ENCODE measurements around the gene PBX2. TPM values are rescaled to one million over a fixed set of nuclear protein-coding genes. Genes with fewer than 3 reads are reported as not detected.

The PBX2 gene
- total RNA-seq, 4 donors from 2014 or later, result 55.0 to 75.0 (median 61.9) TPM

- H3K27ac ChIP-seq, result peak overlapping the region; percentile 91 to 100 (median 95)
- H3K4me3 ChIP-seq, result peak overlapping the region; percentile 67 to 88 (median 73)
- TF ChIP-seq POLR2A (IDR thresholded peaks at IDR 0.05) (no peak), CTCF (IDR thresholded peaks at IDR 0.05) (no peak), EP300 (IDR thresholded peaks at IDR 0.05) (no peak)
- DNase-seq (ENCODE audit: low spot score in 2 of 2), result no peak
- H3K27me3 ChIP-seq, result no peaks in the 10 kb centered on the region
- H3K4me1 ChIP-seq, result peaks cover 0 to 65% (median 32%) of the 10 kb centered on the region in 4 donors
- 5 to 19% methylated on average over 2 of the region's 2 CpGs for WGBS, 2 donors
- H3K36me3 ChIP-seq, result peaks cover 0 to 21% (median 0%) of the 10 kb centered on the region in 3 donors
- no peaks in the 10 kb centered on the region for H3K9me3 ChIP-seq
These were observed 14.7 kb downstream of the PBX2 start for GRCh38 chr6:32175322-32175710.

GRCh38 chr6:32174416-32174815 is 15.6 kb downstream of the PBX2 start:
- 52 to 68% methylated on average over 1 of the region's 1 CpG for WGBS, 2 donors
- peaks cover 0 to 21% (median 0%) of the 10 kb centered on the region in 3 donors for H3K36me3 ChIP-seq
- no peaks in the 10 kb centered on the region for H3K27me3 ChIP-seq
- no peak for TF ChIP-seq CTCF (IDR thresholded peaks at IDR 0.05)
- no peak for TF ChIP-seq POLR2A (IDR thresholded peaks at IDR 0.05)
- no peak for TF ChIP-seq EP300 (IDR thresholded peaks at IDR 0.05)
- no peaks in the 10 kb centered on the region for H3K9me3 ChIP-seq
- no peak overlapping the region for H3K27ac ChIP-seq
- no peak for DNase-seq (ENCODE audit: low spot score in 2 of 2)
- H3K4me3 ChIP-seq, result no peak overlapping the region
- peaks cover 0 to 65% (median 31%) of the 10 kb centered on the region in 4 donors for H3K4me1 ChIP-seq

- Histone ChIP-seq H3K27me3 (no peaks in the 10 kb centered on the region), H3K27ac (peak overlapping the region in 2 of 4 donors; percentile 34 to 36), H3K9me3 (no peaks in the 10 kb centered on the region), H3K4me1 (peaks cover 0 to 70% (median 28%) of the 10 kb centered on the region in 4 donors), H3K4me3 (no peak overlapping the region), H3K36me3 (peaks cover 0 to 34% (median 0%) of the 10 kb centered on the region in 3 donors)
- DNase-seq (ENCODE audit: low spot score in 2 of 2), result no peak
- WGBS, 2 donors, result 53 to 70% methylated on average over 4 of the region's 4 CpGs
- TF ChIP-seq CTCF (IDR thresholded peaks at IDR 0.05) (no peak), EP300 (IDR thresholded peaks at IDR 0.05) (no peak), POLR2A (IDR thresholded peaks at IDR 0.05) (no peak)
These were observed 16.8 kb downstream of the PBX2 start for GRCh38 chr6:32173051-32173727.

- TF ChIP-seq POLR2A (IDR thresholded peaks at IDR 0.05) (no peak), CTCF (IDR thresholded peaks at IDR 0.05) (no peak), EP300 (IDR thresholded peaks at IDR 0.05) (no peak)
- peaks cover 0 to 53% (median 3%) of the 10 kb centered on the region in 3 donors for H3K36me3 ChIP-seq
- WGBS, 2 donors, result 88 to 97% methylated on average over 6 of the region's 6 CpGs
These were observed 18.8 kb downstream of the PBX2 start for GRCh38 chr6:32171234-32171633.

GRCh38 chr6:32170294-32170693 is 19.7 kb downstream of the PBX2 start:
- WGBS, 2 donors, result 79 to 82% methylated on average over 11 of the region's 11 CpGs
- Histone ChIP-seq H3K4me1 (peaks cover 0 to 82% (median 26%) of the 10 kb centered on the region in 4 donors), H3K27ac (peak overlapping the region in 2 of 4 donors; percentile 78 to 88), H3K36me3 (peaks cover 0 to 63% (median 3%) of the 10 kb centered on the region in 3 donors), H3K4me3 (no peak overlapping the region), H3K9me3 (no peaks in the 10 kb centered on the region), H3K27me3 (no peaks in the 10 kb centered on the region)
- TF ChIP-seq EP300 (IDR thresholded peaks at IDR 0.05) (no peak), POLR2A (IDR thresholded peaks at IDR 0.05) (no peak), CTCF (IDR thresholded peaks at IDR 0.05) (no peak)
- DNase-seq (ENCODE audit: low spot score in 2 of 2), result no peak

More at GRCh38 chr6:32171234-32171633, 18.8 kb downstream of the PBX2 start:
- Histone ChIP-seq H3K4me1 (peaks cover 0 to 79% (median 29%) of the 10 kb centered on the region in 4 donors), H3K9me3 (no peaks in the 10 kb centered on the region), H3K4me3 (no peak overlapping the region), H3K27me3 (no peaks in the 10 kb centered on the region), H3K27ac (peak overlapping the region in 1 of 4 donors; percentile 88)
- no peak for DNase-seq (ENCODE audit: low spot score in 2 of 2)

Measured in tibial nerve (tissue), 4 donors.